ENCODE measurements around the gene KLHL8. TPM values are rescaled to one million over a fixed set of nuclear protein-coding genes. Genes with fewer than 3 reads are reported as not detected.

Gene KLHL8
- total and polyA plus RNA-seq, 2 donors (not counting 1 experiment from before 2014, with no cell fraction given) = 2.3 to 14.3 TPM

DNA sequence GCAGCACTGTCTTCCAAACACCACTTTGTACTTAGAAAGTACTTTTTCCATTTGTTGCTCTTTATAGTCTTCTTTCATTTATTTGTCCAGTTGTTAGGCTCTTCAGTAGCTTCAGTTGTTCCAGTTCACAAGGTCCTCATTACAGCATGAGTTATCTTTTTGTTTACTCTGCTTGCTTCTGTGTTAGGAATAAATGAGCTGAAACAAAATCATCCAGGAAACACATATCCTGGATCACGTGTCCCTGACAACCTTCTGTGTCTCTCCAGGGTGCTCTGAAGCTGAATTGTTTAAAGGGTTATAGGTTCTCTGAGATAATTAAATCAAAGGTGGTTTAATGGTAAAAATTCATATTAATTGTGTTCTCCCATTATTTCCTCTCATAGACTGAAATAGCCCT is 19.9 kb upstream of the KLHL8 start:
- H3K27me3 ChIP-seq (replicated peaks in 1 of 4; ENCODE audit: control extremely low read depth in 1 of 4, control insufficient read depth in 3 of 4, insufficient read depth in 4 of 4, low read length in 3 of 4) = no peaks in the 10 kb centered on the region
- H3K9me3 ChIP-seq (ENCODE audit: control extremely low read depth in 1 of 3, control insufficient read depth in 2 of 3, insufficient read depth in 1 of 3, low read length in 2 of 3) = peaks cover 2 to 22% (median 12%) of the 10 kb centered on the region in 3 donors
- CTCF ChIA-PET = interaction anchor here (9.7 kb wide), 1 partner anchor 91 kb away, joined by 161 read pairs; no protein-coding TSS in a partner anchor
- H2AFZ ChIP-seq (ENCODE audit: insufficient read depth, low read depth, low read length, poor library complexity, severe bottlenecking) = no peak overlapping the region
- no peak overlapping the region for H3K4me3 ChIP-seq (ENCODE audit: control extremely low read depth in 1 of 5, extremely low read depth in 1 of 5, insufficient read depth in 1 of 5, low read depth in 2 of 5, low read length in 4 of 5)
- ATAC-seq (ENCODE audit: low read depth) = no peak
- H3K79me2 ChIP-seq (ENCODE audit: control insufficient read depth, insufficient read depth, low read length) = no peaks in the 10 kb centered on the region
- DNase-seq = no peak
- H3K27ac Mint-ChIP-seq = no peak overlapping the region
- no peak overlapping the region for H3K4me3 Mint-ChIP-seq
- H3K4me1 ChIP-seq (ENCODE audit: control insufficient read depth in 2 of 2, insufficient read depth in 2 of 2, low read length in 2 of 2) = peaks cover 0 to 6% of the 10 kb centered on the region in 2 donors
- H3K4me1 Mint-ChIP-seq = peaks cover 4% of the 10 kb centered on the region
- WGBS (ENCODE audit: insufficient coverage) = no CpG with 5 or more reads among the region's 1 CpG
- H3K27ac ChIP-seq (ENCODE audit: low read length in 2 of 2) = no peak overlapping the region
- intact Hi-C loops (cut with micrococcal nuclease) = no loop called here
- no peaks in the 10 kb centered on the region for H3K36me3 ChIP-seq (replicated peaks in 1 of 2; ENCODE audit: control extremely low read depth in 1 of 2, control insufficient read depth in 1 of 2, extremely low read depth in 1 of 2, insufficient read depth in 2 of 2, low read length in 1 of 2)
- H3K27me3 Mint-ChIP-seq = peaks cover 8% of the 10 kb centered on the region
- TF ChIP-seq, protein P1, sequence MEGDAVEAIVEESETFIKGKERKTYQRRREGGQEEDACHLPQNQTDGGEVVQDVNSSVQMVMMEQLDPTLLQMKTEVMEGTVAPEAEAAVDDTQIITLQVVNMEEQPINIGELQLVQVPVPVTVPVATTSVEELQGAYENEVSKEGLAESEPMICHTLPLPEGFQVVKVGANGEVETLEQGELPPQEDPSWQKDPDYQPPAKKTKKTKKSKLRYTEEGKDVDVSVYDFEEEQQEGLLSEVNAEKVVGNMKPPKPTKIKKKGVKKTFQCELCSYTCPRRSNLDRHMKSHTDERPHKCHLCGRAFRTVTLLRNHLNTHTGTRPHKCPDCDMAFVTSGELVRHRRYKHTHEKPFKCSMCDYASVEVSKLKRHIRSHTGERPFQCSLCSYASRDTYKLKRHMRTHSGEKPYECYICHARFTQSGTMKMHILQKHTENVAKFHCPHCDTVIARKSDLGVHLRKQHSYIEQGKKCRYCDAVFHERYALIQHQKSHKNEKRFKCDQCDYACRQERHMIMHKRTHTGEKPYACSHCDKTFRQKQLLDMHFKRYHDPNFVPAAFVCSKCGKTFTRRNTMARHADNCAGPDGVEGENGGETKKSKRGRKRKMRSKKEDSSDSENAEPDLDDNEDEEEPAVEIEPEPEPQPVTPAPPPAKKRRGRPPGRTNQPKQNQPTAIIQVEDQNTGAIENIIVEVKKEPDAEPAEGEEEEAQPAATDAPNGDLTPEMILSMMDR (IDR thresholded peaks at IDR 0.05) = no peak
- no peak for TF ChIP-seq EZH2 (IDR thresholded peaks at IDR 0.05; ENCODE audit: borderline replicate concordance, insufficient read depth, low read depth, low read length, poor library complexity, severe bottlenecking)
- peaks cover 3% of the 10 kb centered on the region for H3K9me3 Mint-ChIP-seq (ENCODE audit: insufficient read depth)
- no peaks in the 10 kb centered on the region for H4K20me1 ChIP-seq (ENCODE audit: control insufficient read depth, insufficient read depth, low read length, poor library complexity, severe bottlenecking)
- H3K4me2 ChIP-seq (replicated peaks; ENCODE audit: low read depth, low read length, poor library complexity, severe bottlenecking) = no peak overlapping the region
- POLR2A ChIA-PET = no interaction called here
- H3K9ac ChIP-seq (ENCODE audit: low read length) = no peak overlapping the region

DNA sequence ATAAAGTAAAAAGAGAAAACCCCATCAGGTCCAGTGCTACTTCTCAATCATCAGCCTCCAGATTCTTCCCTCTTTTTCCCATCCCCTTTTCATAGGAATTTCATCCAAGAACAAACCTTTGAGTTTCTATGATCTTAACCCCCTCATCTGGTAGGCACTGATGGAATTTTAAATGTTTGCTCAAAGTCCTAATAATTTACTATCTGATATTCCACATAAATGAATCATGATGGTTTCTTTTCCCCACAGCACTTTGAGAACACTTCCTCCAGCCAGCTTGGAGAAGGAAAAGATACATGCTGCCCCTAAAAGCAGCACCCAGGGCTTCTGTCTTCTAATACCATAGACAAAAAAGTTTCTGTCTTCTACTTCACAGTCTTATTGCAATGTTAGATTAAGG is 19.4 kb upstream of the KLHL8 start:
- DNase-seq (no peak), ATAC-seq (ENCODE audit: low read depth) (no peak)
- Histone ChIP-seq H3K9me3 (ENCODE audit: control extremely low read depth in 1 of 3, control insufficient read depth in 2 of 3, insufficient read depth in 1 of 3, low read length in 2 of 3) (peaks cover 2 to 22% (median 12%) of the 10 kb centered on the region in 3 donors), H3K36me3 (replicated peaks in 1 of 2; ENCODE audit: control extremely low read depth in 1 of 2, control insufficient read depth in 1 of 2, extremely low read depth in 1 of 2, insufficient read depth in 2 of 2, low read length in 1 of 2) (no peaks in the 10 kb centered on the region), H3K9ac (ENCODE audit: low read length) (no peak overlapping the region), H3K27ac (ENCODE audit: low read length in 2 of 2) (no peak overlapping the region), H3K4me3 (ENCODE audit: control extremely low read depth in 1 of 5, extremely low read depth in 1 of 5, insufficient read depth in 1 of 5, low read depth in 2 of 5, low read length in 4 of 5) (no peak overlapping the region), H3K79me2 (ENCODE audit: control insufficient read depth, insufficient read depth, low read length) (no peaks in the 10 kb centered on the region), H3K4me1 (ENCODE audit: control insufficient read depth in 2 of 2, insufficient read depth in 2 of 2, low read length in 2 of 2) (peaks cover 0 to 6% of the 10 kb centered on the region in 2 donors), H4K20me1 (ENCODE audit: control insufficient read depth, insufficient read depth, low read length, poor library complexity, severe bottlenecking) (no peaks in the 10 kb centered on the region), H3K27me3 (replicated peaks in 1 of 4; ENCODE audit: control extremely low read depth in 1 of 4, control insufficient read depth in 3 of 4, insufficient read depth in 4 of 4, low read length in 3 of 4) (no peaks in the 10 kb centered on the region), H3K4me2 (replicated peaks; ENCODE audit: low read depth, low read length, poor library complexity, severe bottlenecking) (no peak overlapping the region), H2AFZ (ENCODE audit: insufficient read depth, low read depth, low read length, poor library complexity, severe bottlenecking) (no peak overlapping the region)
- Mint-ChIP-seq H3K4me3 (no peak overlapping the region), H3K27ac (no peak overlapping the region), H3K27me3 (peaks cover 8% of the 10 kb centered on the region), H3K4me1 (peaks cover 4% of the 10 kb centered on the region), H3K9me3 (ENCODE audit: insufficient read depth) (peaks cover 3% of the 10 kb centered on the region)
- POLR2A ChIA-PET = no interaction called here
- intact Hi-C loops (cut with micrococcal nuclease) = loop anchor here (5.0 kb wide), 1 partner anchor 152 kb away; the partner anchor contains the start of gene HSD17B11
- CTCF ChIA-PET = interaction anchor here (9.7 kb wide), 1 partner anchor 91 kb away, joined by 161 read pairs; no protein-coding TSS in a partner anchor
- TF ChIP-seq EZH2 (IDR thresholded peaks at IDR 0.05; ENCODE audit: borderline replicate concordance, insufficient read depth, low read depth, low read length, poor library complexity, severe bottlenecking) = no peak
- TF ChIP-seq, protein P1 (IDR thresholded peaks at IDR 0.05) = no peak

Measured in B cell (primary cell).